Measurements from ENCODE around the gene ZNF410.

Gene ZNF410

GRCh38 chr14:73942180-73942579 is 55.5 kb downstream of the ZNF410 start:
- no peak overlapping the region for H3K4me3 ChIP-seq (ENCODE audit: insufficient read length, low read depth)
- no peak for TF ChIP-seq SUZ12 (IDR thresholded peaks at IDR 0.05; ENCODE audit: extremely low read depth, insufficient read depth, insufficient read length)
- TF ChIP-seq YY1 (IDR thresholded peaks at IDR 0.05; ENCODE audit: insufficient read depth, insufficient read length): no peak
- TF ChIP-seq ZNF274 (IDR thresholded peaks at IDR 0.05; ENCODE audit: low read depth, low read length): no peak
- no peaks in the 10 kb centered on the region for H3K9me3 ChIP-seq (ENCODE audit: insufficient read depth, low read length)
- H3K27me3 ChIP-seq (ENCODE audit: insufficient read depth, insufficient read length): no peaks in the 10 kb centered on the region
- H3K4me1 ChIP-seq (ENCODE audit: insufficient read depth, insufficient read length): no peaks in the 10 kb centered on the region
- no peaks in the 10 kb centered on the region for H3K36me3 ChIP-seq (ENCODE audit: insufficient read depth, insufficient read length, low read length)
- H3K9ac ChIP-seq (ENCODE audit: insufficient read length, low read depth): no peak overlapping the region
- DNase-seq (ENCODE audit: low read depth, low spot score): no peak

GRCh38 chr14:73943083-73943482 is 56.4 kb downstream of the ZNF410 start:
- no peak for DNase-seq (ENCODE audit: low read depth, low spot score)
- H3K36me3 ChIP-seq (ENCODE audit: insufficient read depth, insufficient read length, low read length): no peaks in the 10 kb centered on the region
- H3K27me3 ChIP-seq (ENCODE audit: insufficient read depth, insufficient read length): no peaks in the 10 kb centered on the region
- no peak overlapping the region for H3K4me3 ChIP-seq (ENCODE audit: insufficient read length, low read depth)
- no peaks in the 10 kb centered on the region for H3K4me1 ChIP-seq (ENCODE audit: insufficient read depth, insufficient read length)
- no peak for TF ChIP-seq SUZ12 (IDR thresholded peaks at IDR 0.05; ENCODE audit: extremely low read depth, insufficient read depth, insufficient read length)
- no peak for TF ChIP-seq YY1 (IDR thresholded peaks at IDR 0.05; ENCODE audit: insufficient read depth, insufficient read length)
- no peak for TF ChIP-seq ZNF274 (IDR thresholded peaks at IDR 0.05; ENCODE audit: low read depth, low read length)
- H3K9me3 ChIP-seq (ENCODE audit: insufficient read depth, low read length): no peaks in the 10 kb centered on the region
- H3K9ac ChIP-seq (ENCODE audit: insufficient read length, low read depth): no peak overlapping the region

GRCh38 chr14:73944432-73945158 is 57.9 kb downstream of the ZNF410 start:
- Histone ChIP-seq H3K36me3 (ENCODE audit: insufficient read depth, insufficient read length, low read length) (no peaks in the 10 kb centered on the region), H3K4me1 (ENCODE audit: insufficient read depth, insufficient read length) (no peaks in the 10 kb centered on the region), H3K4me3 (ENCODE audit: insufficient read length, low read depth) (no peak overlapping the region), H3K9ac (ENCODE audit: insufficient read length, low read depth) (no peak overlapping the region), H3K9me3 (ENCODE audit: insufficient read depth, low read length) (no peaks in the 10 kb centered on the region), H3K27me3 (ENCODE audit: insufficient read depth, insufficient read length) (no peaks in the 10 kb centered on the region)
- TF ChIP-seq ZNF274 (IDR thresholded peaks at IDR 0.05; ENCODE audit: low read depth, low read length) (no peak), YY1 (IDR thresholded peaks at IDR 0.05; ENCODE audit: insufficient read depth, insufficient read length) (no peak), SUZ12 (IDR thresholded peaks at IDR 0.05; ENCODE audit: extremely low read depth, insufficient read depth, insufficient read length) (no peak)
- no peak for DNase-seq (ENCODE audit: low read depth, low spot score)

- Histone ChIP-seq H3K27me3 (ENCODE audit: insufficient read depth, insufficient read length) (no peaks in the 10 kb centered on the region), H3K4me1 (ENCODE audit: insufficient read depth, insufficient read length) (no peaks in the 10 kb centered on the region), H3K9me3 (ENCODE audit: insufficient read depth, low read length) (no peaks in the 10 kb centered on the region), H3K36me3 (ENCODE audit: insufficient read depth, insufficient read length, low read length) (no peaks in the 10 kb centered on the region), H3K9ac (ENCODE audit: insufficient read length, low read depth) (no peak overlapping the region), H3K4me3 (ENCODE audit: insufficient read length, low read depth) (no peak overlapping the region)
- TF ChIP-seq ZNF274 (IDR thresholded peaks at IDR 0.05; ENCODE audit: low read depth, low read length): no peak
- TF ChIP-seq SUZ12 (IDR thresholded peaks at IDR 0.05; ENCODE audit: extremely low read depth, insufficient read depth, insufficient read length): no peak
- no peak for TF ChIP-seq YY1 (IDR thresholded peaks at IDR 0.05; ENCODE audit: insufficient read depth, insufficient read length)
- DNase-seq (ENCODE audit: low read depth, low spot score): no peak
Measured at GRCh38 chr14:73945159-73945670, 58.6 kb downstream of the ZNF410 start.

GRCh38 chr14:73949752-73950734 is 63.4 kb downstream of the ZNF410 start, which contains the start of the genes COQ6 and FAM161B:
Gene COQ6 (plus strand): TSS chr14:73950302. CDS start chr14:73950333, 31 bp downstream.
Gene FAM161B (minus strand): TSS chr14:73950094. CDS start chr14:73950026, 68 bp downstream.
- DNase-seq (ENCODE audit: low read depth, low spot score): peak; percentile 83
- H3K27me3 ChIP-seq (ENCODE audit: insufficient read depth, insufficient read length): no peaks in the 10 kb centered on the region
- peak within 1 kb of the TSS; percentile 75 for H3K4me3 ChIP-seq (ENCODE audit: insufficient read length, low read depth)
- H3K9ac ChIP-seq (ENCODE audit: insufficient read length, low read depth): peak within 1 kb of the TSS; percentile 85
- H3K9me3 ChIP-seq (ENCODE audit: insufficient read depth, low read length): no peaks in the 10 kb centered on the region
- H3K4me1 ChIP-seq (ENCODE audit: insufficient read depth, insufficient read length): no peaks in the 10 kb centered on the region
- TF ChIP-seq YY1 (IDR thresholded peaks at IDR 0.05; ENCODE audit: insufficient read depth, insufficient read length) (peak; percentile 43), ZNF274 (IDR thresholded peaks at IDR 0.05; ENCODE audit: low read depth, low read length) (no peak)
- peaks cover 10% of the 10 kb centered on the region for H3K36me3 ChIP-seq (ENCODE audit: insufficient read depth, insufficient read length, low read length)

- Histone ChIP-seq H3K9ac (ENCODE audit: insufficient read length, low read depth) (no peak overlapping the region), H3K9me3 (ENCODE audit: insufficient read depth, low read length) (no peaks in the 10 kb centered on the region), H3K27me3 (ENCODE audit: insufficient read depth, insufficient read length) (no peaks in the 10 kb centered on the region), H3K4me1 (ENCODE audit: insufficient read depth, insufficient read length) (no peaks in the 10 kb centered on the region), H3K4me3 (ENCODE audit: insufficient read length, low read depth) (no peak overlapping the region), H3K36me3 (ENCODE audit: insufficient read depth, insufficient read length, low read length) (peaks cover 26% of the 10 kb centered on the region)
- TF ChIP-seq YY1 (IDR thresholded peaks at IDR 0.05; ENCODE audit: insufficient read depth, insufficient read length) (no peak), SUZ12 (IDR thresholded peaks at IDR 0.05; ENCODE audit: extremely low read depth, insufficient read depth, insufficient read length) (no peak), ZNF274 (IDR thresholded peaks at IDR 0.05; ENCODE audit: low read depth, low read length) (no peak)
- no peak for DNase-seq (ENCODE audit: low read depth, low spot score)
Measured at GRCh38 chr14:73953731-73954130, 67.1 kb downstream of the ZNF410 start.
